ENCODE results near the gene FUOM.
A peak's percentile ranks its signal among the peaks of the same experiment; 100 is the strongest.

Gene FUOM

GRCh38 chr10:133357285-133358161, at the start of gene FUOM:
Gene FUOM, minus strand, starts transcription at chr10:133358019. Its CDS starts 12 bp downstream, at chr10:133358007.
- DNase-seq, result peak in 1 of 2 donors; percentile 15

GRCh38 chr10:133405844-133406527, 48.2 kb upstream of the FUOM start:
- DNase-seq, result no peak

DNA sequence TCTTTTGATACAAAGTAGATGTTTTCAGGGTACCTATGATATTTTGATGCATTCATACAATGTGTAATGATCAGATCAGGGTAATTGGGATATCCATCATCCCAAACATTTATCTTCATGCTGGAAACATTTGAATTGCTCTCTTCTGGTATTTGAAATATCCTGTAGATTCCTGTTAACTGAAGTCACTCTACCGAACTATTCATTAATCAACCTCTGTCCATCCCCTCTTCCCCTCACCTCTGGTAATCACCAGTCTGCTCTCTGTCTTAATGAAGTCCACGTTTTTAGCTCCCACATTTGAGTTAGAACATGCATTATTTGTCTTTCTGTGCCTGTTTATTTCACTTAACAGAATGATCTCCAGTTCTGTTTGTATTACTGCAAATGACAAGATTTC, 47.5 kb upstream of the FUOM start:
- no peak for DNase-seq

DNA sequence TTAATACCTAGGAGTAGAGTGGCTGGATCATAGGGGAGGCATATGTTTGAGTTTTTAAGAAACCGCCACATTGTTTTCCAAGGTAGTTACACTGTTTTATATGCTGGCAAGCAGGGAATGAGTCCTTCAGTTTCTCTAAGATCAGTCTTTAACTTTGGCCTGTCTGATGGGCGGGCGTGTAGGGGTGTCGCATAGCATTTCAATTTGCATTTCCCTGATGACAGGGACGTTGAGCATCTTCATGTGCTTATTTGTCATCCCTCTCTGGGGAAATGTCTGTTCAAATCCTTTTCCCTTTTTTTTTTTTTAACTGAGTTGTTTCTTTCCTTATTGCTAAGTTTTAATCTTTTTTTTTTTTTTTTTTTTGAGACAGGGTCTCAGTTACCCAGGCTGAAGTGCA, 46.0 kb upstream of the FUOM start:
- DNase-seq, result no peak

DNA sequence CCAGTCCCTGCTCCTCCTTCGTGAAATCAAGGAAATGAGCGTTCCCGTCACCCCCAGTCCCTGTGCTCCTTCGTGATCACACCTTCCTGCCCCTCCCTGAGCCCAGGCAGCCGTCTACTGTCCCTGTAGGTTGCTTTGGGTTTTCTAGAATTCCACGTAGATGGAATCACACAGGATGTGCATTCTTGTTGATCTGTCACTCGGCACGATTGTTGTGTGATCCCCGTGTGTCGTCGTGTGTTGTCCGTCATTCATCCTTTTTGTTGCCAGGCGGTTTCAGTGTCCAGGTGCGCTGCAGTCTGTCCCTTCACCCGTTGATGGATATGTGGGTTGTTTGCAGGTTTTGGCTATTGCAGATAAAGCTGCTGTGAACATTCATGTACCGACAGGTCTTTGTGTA, 45.5 kb upstream of the FUOM start:
- no peak for DNase-seq

GRCh38 chr10:133401981-133402725, 44.3 kb upstream of the FUOM start:
- no peak for DNase-seq

DNA sequence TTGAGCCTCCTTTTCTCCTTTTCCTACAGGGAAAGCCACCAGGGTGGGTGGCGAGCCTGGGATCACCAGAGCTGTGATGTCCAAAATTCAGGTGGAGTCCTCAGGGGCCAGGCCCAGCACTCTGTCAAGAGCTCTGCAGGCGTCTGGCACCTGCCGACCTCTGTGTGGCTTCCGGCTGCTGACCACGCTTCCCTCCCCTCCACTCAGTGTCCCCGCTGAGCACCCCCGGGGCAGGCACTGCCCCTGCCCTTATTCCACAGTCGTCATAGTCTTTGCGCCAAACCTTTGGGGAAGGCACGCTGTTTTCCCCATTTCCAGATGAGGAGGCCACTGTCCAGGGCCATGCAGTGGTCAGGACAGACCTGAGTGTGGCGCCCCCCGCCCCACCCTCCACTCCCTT, 43.7 kb upstream of the FUOM start:
- DNase-seq, result no peak

- no peak for DNase-seq
Observed at GRCh38 chr10:133400624-133401424, 43.0 kb upstream of the FUOM start.

GRCh38 chr10:133399123-133399601, 41.3 kb upstream of the FUOM start:
- no peak for DNase-seq

DNA sequence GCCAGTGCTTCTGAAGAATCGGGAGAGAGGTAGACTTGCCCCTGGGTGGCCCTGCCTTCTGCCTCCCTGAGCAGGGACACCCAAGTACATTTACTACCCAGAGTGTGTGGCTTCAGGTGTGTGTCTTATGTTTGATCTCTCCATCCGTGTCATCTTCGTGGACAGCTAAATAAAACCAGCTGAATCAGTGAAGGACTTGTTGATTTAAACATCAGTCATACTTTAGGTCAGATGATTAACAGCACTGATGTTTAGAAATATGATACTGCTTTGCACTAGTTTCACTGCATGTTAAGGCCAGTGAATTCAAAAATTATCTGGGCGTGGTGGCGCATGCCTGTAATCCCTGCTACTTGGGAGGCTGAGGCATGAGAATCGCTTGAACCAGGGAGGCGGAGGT, 40.1 kb upstream of the FUOM start:
- DNase-seq, result no peak

DNA sequence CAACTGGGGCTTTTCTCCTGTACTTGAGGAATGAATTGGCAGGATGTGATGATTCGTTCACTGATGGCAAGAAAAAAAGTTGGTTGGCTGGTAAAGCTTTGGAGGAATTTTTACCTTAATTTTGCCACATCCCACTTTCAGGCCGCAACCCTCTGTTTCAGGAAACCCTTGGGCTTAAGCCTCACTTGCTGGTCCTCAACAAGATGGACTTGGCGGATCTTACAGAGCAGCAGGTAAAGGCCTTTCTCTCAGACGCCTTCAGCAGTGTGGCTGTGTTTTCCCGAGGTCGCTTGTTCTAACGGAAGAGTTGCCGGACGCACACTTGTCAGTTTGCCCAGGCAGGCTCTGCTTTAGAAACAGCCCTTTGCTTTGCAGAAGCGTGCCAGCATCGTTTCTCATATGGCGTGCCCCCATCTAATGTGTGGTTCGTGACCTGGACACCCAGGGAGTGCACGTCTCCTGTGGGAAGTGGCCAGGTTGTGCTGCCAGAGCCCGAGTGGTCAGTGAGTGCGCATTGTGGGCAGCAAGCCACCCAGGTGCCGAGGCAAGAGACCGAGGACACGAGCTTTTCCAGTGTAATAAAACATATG, 38.3 kb upstream of the FUOM start:
- no peak for DNase-seq

DNA sequence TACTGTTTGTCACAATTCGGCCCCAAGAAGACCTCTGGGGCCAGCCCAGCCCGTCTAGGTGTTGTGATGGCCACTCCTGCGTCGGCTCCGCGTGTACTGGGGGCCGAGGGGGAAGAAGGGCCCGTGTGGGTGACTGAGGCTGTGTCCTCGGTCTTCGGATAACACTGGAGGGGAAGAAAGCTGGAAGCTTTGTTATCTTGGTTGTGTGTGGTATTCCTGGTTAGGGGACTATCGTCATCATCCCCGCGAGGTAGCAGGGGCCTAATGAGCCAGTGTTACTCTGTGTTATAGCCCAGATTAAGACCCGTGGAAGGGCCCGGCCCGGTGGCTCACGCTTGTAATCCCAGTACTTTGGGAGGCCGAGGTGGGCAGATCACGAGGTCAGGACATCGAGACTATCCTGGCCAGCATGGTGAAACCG, 37.0 kb upstream of the FUOM start:
- DNase-seq, result no peak

- peak; percentile 91 to 93 for DNase-seq
Observed at GRCh38 chr10:133394064-133394663, 36.3 kb upstream of the FUOM start, which contains the start of gene MTG1. Gene MTG1, plus strand, starts transcription at chr10:133394157. Its CDS starts 64 bp downstream, at chr10:133394221.

DNA sequence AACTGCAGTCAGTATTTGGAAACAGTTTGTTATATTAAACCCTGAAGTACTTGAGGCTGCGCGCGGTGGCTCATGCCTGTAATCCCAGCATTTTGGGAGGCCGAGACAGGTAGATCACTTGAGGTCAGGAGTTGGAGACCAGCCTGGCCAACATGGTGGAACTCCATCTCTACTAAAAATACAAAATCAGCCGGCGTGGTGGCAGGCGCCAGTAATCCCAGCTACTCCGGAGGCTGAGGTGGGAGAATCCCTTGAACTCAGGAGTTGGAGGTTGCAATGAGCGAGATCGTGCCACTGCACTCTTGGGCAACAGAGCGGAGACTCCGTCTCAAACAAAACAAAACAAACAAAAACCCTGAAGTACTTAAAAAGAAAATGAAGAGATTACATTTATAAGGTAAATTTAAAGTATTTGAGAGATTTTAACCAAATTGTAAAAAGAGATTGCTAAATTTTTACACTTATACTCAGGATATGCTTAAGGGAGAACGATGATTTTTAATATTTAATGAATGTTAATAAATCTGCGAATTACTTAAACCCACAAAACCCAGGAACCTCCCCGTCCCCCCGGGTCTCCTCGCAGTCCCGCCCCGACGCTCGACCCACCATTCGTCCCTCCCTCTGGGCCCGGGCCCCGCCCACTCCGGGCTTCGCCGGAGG, 35.7 kb upstream of the FUOM start:
- DNase-seq, result no peak

DNA sequence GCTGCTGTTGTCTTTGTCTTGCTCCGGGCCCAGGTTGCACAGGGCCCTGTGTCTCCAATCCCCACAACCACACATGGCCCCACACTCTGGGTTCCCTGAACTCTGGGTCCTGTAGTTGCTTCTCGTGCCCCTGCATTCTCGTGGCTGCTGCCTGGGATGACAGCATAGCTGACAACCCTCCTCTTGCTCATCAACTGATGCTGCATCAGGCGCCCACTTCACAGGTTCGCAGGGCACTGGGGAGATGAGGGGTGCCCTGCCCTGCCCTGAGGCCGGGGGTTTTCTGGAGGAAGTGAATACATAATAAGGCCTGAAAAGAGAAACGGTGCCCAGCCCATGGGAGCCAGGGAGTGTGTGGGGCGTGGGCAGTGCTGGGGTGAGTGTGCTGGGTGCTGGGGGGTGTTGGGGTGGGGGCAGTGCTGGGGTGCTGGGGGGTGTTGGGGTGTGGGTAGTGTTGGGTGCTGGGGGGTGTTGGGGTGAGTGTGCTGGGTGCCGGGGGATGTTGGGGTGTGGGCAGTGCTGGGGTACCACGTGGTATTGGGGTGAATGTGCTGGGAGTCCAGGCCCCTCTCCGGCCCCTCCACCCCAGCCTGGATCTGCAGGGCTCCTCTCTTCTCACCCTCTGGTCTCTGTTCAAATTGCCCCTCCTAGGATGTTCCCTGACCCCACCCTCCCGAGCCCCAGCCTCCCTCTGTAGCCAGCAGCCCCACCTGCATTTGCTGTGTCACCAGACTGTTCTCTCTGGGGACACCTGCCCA, 34.1 kb upstream of the FUOM start:
- no peak for DNase-seq

- no peak for DNase-seq
Observed at GRCh38 chr10:133391249-133391635, 33.4 kb upstream of the FUOM start.

GRCh38 chr10:133390597-133391248, 32.9 kb upstream of the FUOM start:
- no peak for DNase-seq

- no peak for DNase-seq
Observed at GRCh38 chr10:133388973-133389818, 31.4 kb upstream of the FUOM start.

All from hippocampal formation (tissue), 2 donors.